Measurements from ENCODE around the gene ABHD12.

Gene ABHD12

DNA sequence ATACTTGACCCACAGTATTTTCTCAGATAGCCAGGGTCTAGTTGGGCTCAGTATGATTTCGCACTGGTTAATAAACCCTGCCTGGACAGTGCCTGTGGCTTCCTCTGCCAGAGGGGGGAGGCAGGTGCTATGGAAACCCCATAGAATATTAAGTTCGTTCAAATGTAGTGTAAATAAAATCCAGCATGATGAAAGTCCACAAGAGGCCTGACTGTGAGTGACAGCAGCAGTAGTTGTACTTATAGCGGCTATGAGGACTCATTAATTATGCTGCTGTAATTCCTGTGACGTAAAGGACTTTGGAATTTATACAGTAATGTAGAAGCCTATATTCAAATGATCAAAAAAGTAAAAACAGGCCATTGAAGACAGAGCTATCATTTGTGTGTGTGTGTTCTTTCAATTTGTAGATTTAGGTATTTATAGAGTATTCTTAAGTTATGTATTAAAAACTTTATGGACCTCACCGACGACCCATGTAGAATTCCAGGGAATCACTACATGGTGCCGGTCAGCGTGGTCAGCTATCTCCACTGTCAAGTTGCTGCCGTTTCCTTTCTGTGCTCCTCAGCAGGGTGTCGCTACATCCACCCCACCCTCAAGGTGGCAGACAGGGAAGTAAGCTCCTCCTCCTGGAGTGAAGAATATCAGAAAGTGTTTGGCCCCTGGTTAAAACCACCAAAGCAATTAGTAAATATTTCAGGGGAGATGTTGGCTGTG lies 132.7 kb downstream of the ABHD12 start:
- no peak for DNase-seq (ENCODE audit: low read depth in 2 of 2)

DNA sequence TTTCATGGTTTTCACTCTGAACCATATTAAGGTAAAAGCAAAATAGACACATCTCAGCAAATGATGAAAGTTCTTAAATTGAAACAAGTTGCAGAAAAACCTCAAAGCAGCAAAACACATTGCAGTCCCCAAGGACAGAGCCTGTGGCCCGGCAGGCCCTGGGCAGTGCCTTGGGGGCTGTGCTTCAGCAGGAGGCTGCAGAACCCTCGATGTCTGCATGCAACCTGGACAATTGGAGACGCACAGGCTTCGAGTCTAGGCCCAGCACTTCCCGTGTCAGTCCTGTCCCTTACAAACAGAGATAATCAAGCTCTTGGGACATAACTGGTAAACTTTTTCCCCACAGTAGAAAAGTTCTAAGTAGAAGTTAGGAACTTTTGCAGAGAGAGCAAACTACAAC lies 133.5 kb downstream of the ABHD12 start:
- DNase-seq (ENCODE audit: low read depth in 2 of 2), result no peak

DNA sequence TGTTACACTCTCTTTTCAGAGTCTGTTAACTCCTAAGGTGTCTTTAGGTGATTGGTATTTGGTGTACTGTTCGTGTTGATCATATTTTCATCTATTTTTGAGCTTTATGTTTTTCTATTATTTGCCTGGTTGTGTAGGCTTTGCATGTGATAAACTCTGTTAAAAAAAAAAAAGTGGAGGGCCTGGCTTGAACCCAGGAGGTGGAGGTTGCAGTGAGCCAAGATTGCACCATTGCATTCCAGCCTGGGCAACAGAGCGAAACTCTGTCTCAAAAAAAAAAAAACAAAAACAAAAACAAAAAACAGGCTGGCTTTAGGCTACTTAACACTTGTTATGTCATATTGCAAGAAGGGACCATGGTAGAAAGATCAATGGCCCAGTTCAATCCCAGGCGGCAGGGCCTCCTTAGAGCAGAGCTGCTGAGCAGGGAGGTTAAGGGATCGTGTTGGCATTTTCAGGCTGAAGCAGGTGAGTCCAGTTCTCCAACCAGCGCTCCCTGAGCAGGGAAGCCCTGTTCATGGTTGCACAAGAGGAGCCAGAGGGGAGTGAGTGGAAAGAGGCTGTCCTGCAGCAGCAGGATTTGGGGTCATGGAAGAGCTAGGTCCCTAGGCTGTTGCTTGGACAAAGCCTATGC lies 134.3 kb downstream of the ABHD12 start:
- no peak for DNase-seq (ENCODE audit: low read depth in 2 of 2)

DNA sequence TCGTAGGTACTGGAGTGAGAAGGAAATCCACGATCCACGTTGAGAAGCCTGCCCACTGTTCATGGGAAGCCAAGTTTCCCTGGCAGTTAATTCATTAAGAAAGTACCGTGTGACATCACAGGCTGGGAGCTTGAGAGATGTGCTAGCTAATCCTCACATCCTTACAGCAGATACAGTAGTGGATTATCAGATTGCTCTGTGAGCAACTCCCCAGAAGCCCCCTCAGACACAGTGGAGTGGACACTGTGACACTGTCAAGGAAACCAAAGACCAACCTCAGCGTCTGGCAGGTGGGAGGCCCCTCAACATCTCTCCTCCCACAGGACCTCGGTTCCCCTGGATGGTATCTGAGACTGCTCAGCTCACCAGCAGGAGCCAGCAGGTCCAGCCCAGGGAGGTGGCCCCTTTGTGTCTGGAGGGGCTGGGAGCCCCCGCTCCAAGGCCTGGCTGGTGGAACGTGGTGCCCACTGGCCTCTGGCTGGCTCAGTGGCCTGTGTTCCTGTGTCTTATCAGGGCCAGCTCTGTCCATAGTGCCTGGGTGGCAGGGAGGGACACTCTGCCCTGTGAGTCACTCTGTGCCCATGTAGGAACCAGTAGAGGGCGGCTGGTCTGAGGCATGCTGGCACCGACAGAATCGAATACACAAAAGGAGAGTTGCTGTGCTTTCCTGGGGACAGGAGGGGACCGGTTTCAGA lies 135.5 kb downstream of the ABHD12 start:
- DNase-seq (ENCODE audit: low read depth in 2 of 2), result no peak

DNA sequence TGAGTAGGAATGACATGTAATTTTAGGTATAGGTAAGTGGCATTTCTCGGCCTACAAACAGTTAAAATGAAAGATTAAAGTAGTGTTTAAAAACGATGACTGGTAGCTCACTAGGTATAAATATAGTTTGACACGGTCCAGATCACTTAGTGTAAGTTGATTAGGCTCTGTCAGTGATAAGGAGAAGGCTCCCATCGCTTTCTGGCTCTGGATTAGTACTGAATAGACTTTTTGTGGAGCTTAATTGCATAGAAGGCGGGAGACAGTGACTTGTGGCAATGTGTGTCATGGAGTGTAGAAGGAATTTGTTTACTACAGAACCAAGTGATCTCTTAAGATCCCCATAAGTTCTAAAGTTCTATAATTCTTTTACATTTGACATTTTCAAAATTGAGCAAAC lies 136.1 kb downstream of the ABHD12 start:
- no peak for DNase-seq (ENCODE audit: low read depth in 2 of 2)

DNA sequence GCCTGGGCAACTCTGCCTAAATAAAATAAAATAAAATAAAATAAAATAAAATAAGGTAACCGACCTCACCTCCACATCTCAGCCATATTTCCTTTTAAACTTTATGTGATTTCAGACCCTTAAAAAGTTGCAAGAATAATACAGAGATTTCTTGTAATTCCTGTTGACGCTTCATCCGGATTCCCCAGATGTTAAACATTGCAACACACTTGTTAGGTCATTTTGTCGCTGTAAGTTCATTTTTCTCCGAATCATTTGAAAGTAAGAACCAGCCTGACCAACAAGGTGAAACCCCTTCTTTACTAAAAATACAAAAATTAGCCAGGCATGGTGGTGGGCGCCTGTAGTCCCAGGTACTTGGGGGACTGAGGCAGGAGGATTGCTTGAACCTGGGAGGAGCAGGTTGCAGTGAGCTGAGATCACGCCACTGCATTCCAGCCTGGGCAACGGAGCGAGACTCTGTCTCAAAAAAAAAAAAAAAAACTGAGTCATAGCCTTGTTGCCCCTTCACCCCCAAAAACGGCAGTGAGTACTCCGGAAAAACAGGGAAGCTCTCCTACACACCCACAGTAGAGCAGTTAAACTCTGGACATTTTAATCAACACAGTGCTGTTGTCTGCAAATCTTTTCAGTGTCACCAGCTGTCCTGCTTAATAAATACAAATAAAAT lies 136.9 kb downstream of the ABHD12 start:
- DNase-seq (ENCODE audit: low read depth in 2 of 2), result no peak

DNA sequence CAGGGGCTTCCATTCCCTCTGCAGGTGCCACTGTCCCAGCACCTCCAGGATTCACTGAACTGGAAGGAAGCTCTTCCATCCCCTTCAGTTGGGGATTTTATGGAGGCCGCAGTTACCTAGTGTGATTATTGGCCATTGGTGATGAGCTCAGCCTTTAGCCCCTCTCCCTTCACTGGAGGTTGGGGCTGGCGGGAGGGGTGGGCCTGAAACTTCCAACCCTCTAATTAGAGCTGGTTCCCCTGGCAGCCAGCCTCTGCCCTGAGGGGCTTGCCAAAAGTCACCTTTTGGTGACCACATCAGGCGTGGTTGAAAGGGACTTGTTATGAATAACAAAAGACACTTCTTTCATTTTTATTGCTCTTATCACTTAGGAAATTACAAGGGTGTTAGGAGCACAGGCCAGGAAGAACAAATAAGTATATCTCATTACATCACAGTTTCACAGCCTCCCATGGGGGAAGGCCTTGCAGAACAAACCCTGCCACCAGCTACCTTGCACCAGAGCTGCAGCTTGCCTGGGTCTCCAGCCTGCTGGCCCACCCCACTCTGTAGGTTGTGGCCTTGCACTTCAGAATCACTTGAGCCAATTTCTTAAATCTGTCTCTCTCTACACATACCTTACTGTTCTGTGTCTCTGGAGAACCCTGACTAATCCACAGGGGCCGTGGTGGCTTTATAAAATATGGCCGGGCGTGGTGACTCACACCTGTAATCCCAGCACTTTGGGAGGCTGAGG lies 137.8 kb downstream of the ABHD12 start:
- no peak for DNase-seq (ENCODE audit: low read depth in 2 of 2)

DNA sequence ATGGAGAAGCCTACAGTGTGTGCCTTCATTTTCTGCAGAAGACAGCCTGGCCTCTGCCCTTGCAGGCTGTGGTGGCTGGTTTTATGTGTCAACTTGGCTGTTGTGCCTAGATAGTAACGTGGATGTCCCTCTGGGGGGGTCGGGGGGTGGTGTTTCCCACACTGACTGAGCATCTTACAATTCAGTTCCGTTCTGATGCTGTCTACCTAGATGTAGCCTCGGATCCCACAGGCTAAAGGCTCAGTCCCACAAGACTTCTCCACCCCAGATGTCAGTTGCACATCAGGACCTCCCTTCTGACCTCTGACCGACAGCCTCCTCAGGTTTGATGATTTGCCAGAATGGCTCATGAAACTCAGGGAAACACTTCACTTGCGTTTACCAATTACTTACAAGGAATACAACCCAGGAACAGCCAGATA lies 138.4 kb downstream of the ABHD12 start:
- DNase-seq (ENCODE audit: low read depth in 2 of 2), result no peak

DNA sequence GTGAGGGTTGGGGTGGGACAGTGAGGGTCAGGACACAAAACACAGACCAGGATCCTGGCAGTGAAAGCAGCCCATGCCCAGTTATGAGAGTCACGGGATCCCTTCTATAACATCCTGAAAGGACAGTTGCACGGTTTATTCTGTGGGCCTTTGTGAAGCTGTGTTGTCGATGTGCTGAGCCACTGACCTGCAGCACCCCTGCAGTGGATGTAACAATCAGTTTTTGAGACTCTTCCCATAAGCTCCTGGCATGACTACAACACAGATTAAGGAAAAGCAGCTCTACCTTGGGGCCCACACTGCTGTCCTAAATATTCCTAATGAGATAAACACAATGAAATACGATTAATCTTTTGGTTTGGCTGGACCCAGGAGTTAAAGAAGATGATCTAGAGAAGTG lies 139.1 kb downstream of the ABHD12 start:
- DNase-seq (ENCODE audit: low read depth in 2 of 2), result no peak

DNA sequence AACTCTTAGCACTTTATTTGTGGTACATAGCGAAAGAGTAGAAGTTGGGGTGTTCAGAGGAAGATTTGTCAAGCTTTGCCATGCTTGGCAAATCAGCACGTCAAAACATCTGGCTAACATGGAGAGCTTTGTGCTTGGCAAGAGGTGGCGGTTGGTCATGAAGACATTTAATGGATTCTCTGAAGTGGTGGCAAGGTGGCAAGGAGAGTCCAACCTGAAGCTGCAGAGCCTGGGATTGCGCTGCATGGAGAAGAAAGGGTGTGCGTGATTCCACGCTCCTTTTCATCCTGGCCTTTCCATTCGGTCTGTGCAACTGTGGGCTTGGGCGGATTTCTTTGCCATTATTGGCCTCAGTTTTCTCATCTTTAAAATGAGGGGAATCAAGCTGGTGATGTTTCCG lies 139.6 kb downstream of the ABHD12 start:
- no peak for DNase-seq (ENCODE audit: low read depth in 2 of 2)

DNA sequence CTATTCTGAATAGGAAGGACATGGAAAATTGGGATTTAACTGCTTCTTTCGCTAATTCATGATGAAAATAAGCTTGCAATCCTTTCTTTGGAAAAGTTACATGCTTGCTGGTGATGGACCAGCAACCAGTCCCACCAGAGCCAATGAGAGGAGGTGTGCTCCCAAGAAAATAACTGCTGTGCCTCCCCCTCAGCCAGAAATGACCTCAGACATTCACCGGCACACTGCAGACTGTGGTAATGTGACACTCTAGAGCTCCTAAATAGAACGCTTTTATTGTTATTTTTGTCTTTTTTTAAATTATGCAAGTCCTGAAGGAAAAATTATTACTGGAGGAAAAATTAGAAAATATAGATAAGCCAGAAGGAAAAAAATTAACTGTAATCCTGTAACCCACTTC lies 140.1 kb downstream of the ABHD12 start:
- no peak for DNase-seq (ENCODE audit: low read depth in 2 of 2)

All from activated CD8-positive, alpha-beta memory T cell treated with anti-CD3 and anti-CD28 coated beads for 4 hours (primary cell).